ENCODE results near the gene SERPINE3. TPM values are rescaled to one million over a fixed set of nuclear protein-coding genes. Genes with fewer than 3 reads are reported as not detected.

SERPINE3 gene
- total RNA-seq, 2 experiments from 2014 or later: not detected

GRCh38 chr13:51317262-51317661, 22.2 kb upstream of the SERPINE3 start:
- intact Hi-C loops (cut with micrococcal nuclease): no loop called here
- DNase-seq: no peak
- no peak overlapping the region for H3K27ac Mint-ChIP-seq
- H3K27me3 Mint-ChIP-seq: peaks cover 3% of the 10 kb centered on the region
- H3K36me3 Mint-ChIP-seq: no peaks in the 10 kb centered on the region
- no peaks in the 10 kb centered on the region for H3K9me3 Mint-ChIP-seq
- POLR2A ChIA-PET: no interaction called here
- CTCF ChIA-PET: no interaction called here
- no peaks in the 10 kb centered on the region for H3K4me1 Mint-ChIP-seq (ENCODE audit: low read depth)
- no peak overlapping the region for H3K4me3 Mint-ChIP-seq

- POLR2A ChIA-PET: no interaction called here
- DNase-seq: no peak
- intact Hi-C loops (cut with micrococcal nuclease): no loop called here
- H3K36me3 Mint-ChIP-seq: no peaks in the 10 kb centered on the region
- H3K27ac Mint-ChIP-seq: no peak overlapping the region
- H3K9me3 Mint-ChIP-seq: no peaks in the 10 kb centered on the region
- CTCF ChIA-PET: no interaction called here
- H3K27me3 Mint-ChIP-seq: peaks cover 2% of the 10 kb centered on the region
- H3K4me1 Mint-ChIP-seq (ENCODE audit: low read depth): no peaks in the 10 kb centered on the region
- no peak overlapping the region for H3K4me3 Mint-ChIP-seq
Observed at GRCh38 chr13:51318015-51318414, 21.5 kb upstream of the SERPINE3 start.

- Mint-ChIP-seq H3K4me1 (ENCODE audit: low read depth) (no peaks in the 10 kb centered on the region), H3K4me3 (no peak overlapping the region), H3K27me3 (peaks cover 2% of the 10 kb centered on the region), H3K27ac (no peak overlapping the region), H3K9me3 (no peaks in the 10 kb centered on the region), H3K36me3 (no peaks in the 10 kb centered on the region)
- DNase-seq: no peak
- intact Hi-C loops (cut with micrococcal nuclease): no loop called here
- ChIA-PET POLR2A (no interaction called here), CTCF (no interaction called here)
Observed at GRCh38 chr13:51318876-51319275, 20.6 kb upstream of the SERPINE3 start.

- Mint-ChIP-seq H3K4me1 (ENCODE audit: low read depth) (no peaks in the 10 kb centered on the region), H3K27ac (no peak overlapping the region), H3K9me3 (no peaks in the 10 kb centered on the region), H3K27me3 (no peaks in the 10 kb centered on the region), H3K4me3 (no peak overlapping the region), H3K36me3 (no peaks in the 10 kb centered on the region)
- intact Hi-C loops (cut with micrococcal nuclease): no loop called here
- ChIA-PET POLR2A (no interaction called here), CTCF (interaction anchor here (1.3 kb wide), 1 partner anchor 36 kb away, joined by 4 read pairs; no protein-coding TSS in a partner anchor)
- DNase-seq: no peak
Observed at GRCh38 chr13:51321836-51322235, 17.7 kb upstream of the SERPINE3 start.

GRCh38 chr13:51322826-51323225, 16.7 kb upstream of the SERPINE3 start:
- no peaks in the 10 kb centered on the region for H3K4me1 Mint-ChIP-seq (ENCODE audit: low read depth)
- H3K27me3 Mint-ChIP-seq: no peaks in the 10 kb centered on the region
- no peak overlapping the region for H3K27ac Mint-ChIP-seq
- H3K36me3 Mint-ChIP-seq: no peaks in the 10 kb centered on the region
- intact Hi-C loops (cut with micrococcal nuclease): no loop called here
- no peaks in the 10 kb centered on the region for H3K9me3 Mint-ChIP-seq
- ChIA-PET CTCF (interaction anchor here (1.3 kb wide), 1 partner anchor 37 kb away, joined by 4 read pairs; no protein-coding TSS in a partner anchor), POLR2A (no interaction called here)
- no peak overlapping the region for H3K4me3 Mint-ChIP-seq
- DNase-seq: no peak

GRCh38 chr13:51323824-51324511, 15.5 kb upstream of the SERPINE3 start:
- ChIA-PET POLR2A (no interaction called here), CTCF (interaction anchor here (0.9 kb wide), 1 partner anchor 38 kb away, joined by 3 read pairs; no protein-coding TSS in a partner anchor)
- no peaks in the 10 kb centered on the region for H3K36me3 Mint-ChIP-seq
- H3K27ac Mint-ChIP-seq: no peak overlapping the region
- intact Hi-C loops (cut with micrococcal nuclease): no loop called here
- no peak for DNase-seq
- H3K4me3 Mint-ChIP-seq: no peak overlapping the region
- H3K4me1 Mint-ChIP-seq (ENCODE audit: low read depth): no peaks in the 10 kb centered on the region
- H3K27me3 Mint-ChIP-seq: no peaks in the 10 kb centered on the region
- H3K9me3 Mint-ChIP-seq: no peaks in the 10 kb centered on the region

GRCh38 chr13:51324714-51325420, 14.6 kb upstream of the SERPINE3 start:
- H3K36me3 Mint-ChIP-seq: no peaks in the 10 kb centered on the region
- no peaks in the 10 kb centered on the region for H3K27me3 Mint-ChIP-seq
- CTCF ChIA-PET: interaction anchor here (0.9 kb wide), 1 partner anchor 39 kb away, joined by 3 read pairs; no protein-coding TSS in a partner anchor
- no peak overlapping the region for H3K27ac Mint-ChIP-seq
- POLR2A ChIA-PET: no interaction called here
- no peak overlapping the region for H3K4me3 Mint-ChIP-seq
- no peaks in the 10 kb centered on the region for H3K9me3 Mint-ChIP-seq
- intact Hi-C loops (cut with micrococcal nuclease): no loop called here
- H3K4me1 Mint-ChIP-seq (ENCODE audit: low read depth): no peaks in the 10 kb centered on the region
- DNase-seq: no peak

GRCh38 chr13:51325837-51326236, 13.7 kb upstream of the SERPINE3 start:
- no peak for DNase-seq
- ChIA-PET POLR2A (no interaction called here), CTCF (no interaction called here)
- no peaks in the 10 kb centered on the region for H3K36me3 Mint-ChIP-seq
- no peaks in the 10 kb centered on the region for H3K27me3 Mint-ChIP-seq
- no peak overlapping the region for H3K4me3 Mint-ChIP-seq
- peaks cover 3% of the 10 kb centered on the region for H3K4me1 Mint-ChIP-seq (ENCODE audit: low read depth)
- no peaks in the 10 kb centered on the region for H3K9me3 Mint-ChIP-seq
- no peak overlapping the region for H3K27ac Mint-ChIP-seq
- intact Hi-C loops (cut with micrococcal nuclease): no loop called here

GRCh38 chr13:51326777-51327176, 12.7 kb upstream of the SERPINE3 start:
- peaks cover 11% of the 10 kb centered on the region for H3K4me1 Mint-ChIP-seq (ENCODE audit: low read depth)
- H3K36me3 Mint-ChIP-seq: no peaks in the 10 kb centered on the region
- CTCF ChIA-PET: no interaction called here
- DNase-seq: no peak
- intact Hi-C loops (cut with micrococcal nuclease): no loop called here
- H3K27ac Mint-ChIP-seq: no peak overlapping the region
- H3K4me3 Mint-ChIP-seq: no peak overlapping the region
- POLR2A ChIA-PET: no interaction called here
- H3K27me3 Mint-ChIP-seq: no peaks in the 10 kb centered on the region
- no peaks in the 10 kb centered on the region for H3K9me3 Mint-ChIP-seq

- H3K4me3 Mint-ChIP-seq: no peak overlapping the region
- H3K36me3 Mint-ChIP-seq: no peaks in the 10 kb centered on the region
- no peaks in the 10 kb centered on the region for H3K27me3 Mint-ChIP-seq
- H3K27ac Mint-ChIP-seq: no peak overlapping the region
- ChIA-PET POLR2A (no interaction called here), CTCF (no interaction called here)
- no peaks in the 10 kb centered on the region for H3K9me3 Mint-ChIP-seq
- H3K4me1 Mint-ChIP-seq (ENCODE audit: low read depth): peaks cover 16% of the 10 kb centered on the region
- no peak for DNase-seq
- intact Hi-C loops (cut with micrococcal nuclease): no loop called here
Observed at GRCh38 chr13:51327961-51328360, 11.5 kb upstream of the SERPINE3 start.

GRCh38 chr13:51328488-51328887, 11.0 kb upstream of the SERPINE3 start:
- peaks cover 18% of the 10 kb centered on the region for H3K4me1 Mint-ChIP-seq (ENCODE audit: low read depth)
- H3K4me3 Mint-ChIP-seq: no peak overlapping the region
- no peaks in the 10 kb centered on the region for H3K9me3 Mint-ChIP-seq
- POLR2A ChIA-PET: no interaction called here
- no peaks in the 10 kb centered on the region for H3K36me3 Mint-ChIP-seq
- H3K27ac Mint-ChIP-seq: no peak overlapping the region
- intact Hi-C loops (cut with micrococcal nuclease): no loop called here
- H3K27me3 Mint-ChIP-seq: no peaks in the 10 kb centered on the region
- no peak for DNase-seq
- CTCF ChIA-PET: no interaction called here

- H3K27ac Mint-ChIP-seq: no peak overlapping the region
- DNase-seq: no peak
- no peaks in the 10 kb centered on the region for H3K9me3 Mint-ChIP-seq
- H3K4me1 Mint-ChIP-seq (ENCODE audit: low read depth): peaks cover 18% of the 10 kb centered on the region
- H3K27me3 Mint-ChIP-seq: no peaks in the 10 kb centered on the region
- no peak overlapping the region for H3K4me3 Mint-ChIP-seq
- CTCF ChIA-PET: no interaction called here
- H3K36me3 Mint-ChIP-seq: no peaks in the 10 kb centered on the region
- POLR2A ChIA-PET: no interaction called here
- intact Hi-C loops (cut with micrococcal nuclease): no loop called here
Observed at GRCh38 chr13:51329606-51330005, 9.9 kb upstream of the SERPINE3 start.

GRCh38 chr13:51330791-51331190, 8.7 kb upstream of the SERPINE3 start:
- Mint-ChIP-seq H3K4me3 (no peak overlapping the region), H3K36me3 (no peaks in the 10 kb centered on the region), H3K4me1 (ENCODE audit: low read depth) (peaks cover 18% of the 10 kb centered on the region), H3K27ac (no peak overlapping the region), H3K27me3 (no peaks in the 10 kb centered on the region), H3K9me3 (no peaks in the 10 kb centered on the region)
- intact Hi-C loops (cut with micrococcal nuclease): no loop called here
- DNase-seq: no peak
- ChIA-PET POLR2A (no interaction called here), CTCF (no interaction called here)
